Motor neuron (in vitro differentiated cells): ENCODE measurements around the gene COPS6. TPM values are rescaled to one million over a fixed set of nuclear protein-coding genes. Genes with fewer than 3 reads are reported as not detected.
"Not testable (repeated sequence)": the region's sequence is repeated elsewhere in the genome, so short reads cannot be mapped to it uniquely, and the experiment has no call there.

Source experiments
- ATAC-seq, 8 experiments: fragments of 200-7000 bp; cut with Tn5 transposase; replicated peaks in 6 of 8; 2 replicates each; pipeline ENCODE4 v1.8.0; 2021; ENCODE audit warnings: mild to moderate bottlenecking in 8 of 8, moderate library complexity in 8 of 8
- H3K27ac ChIP-seq, 2 donors: fragments of 250-450 bp; sonication (Bioruptor Pico); 2 replicates each; pipeline ENCODE4 v1.9.0; 2021; ENCODE audit warnings: antibody characterized with exemption in 2 of 2, mild to moderate bottlenecking in 2 of 2, moderate library complexity in 1 of 2
- H3K4me1 ChIP-seq, 2 donors: fragments of 250-450 bp; sonication (Bioruptor Pico); replicated peaks in 1 of 2; 2 replicates each; pipeline ENCODE4 v1.6.1; 2021; ENCODE audit warnings: antibody characterized with exemption in 2 of 2, mild to moderate bottlenecking in 2 of 2, moderate library complexity in 1 of 2
- H3K4me3 ChIP-seq, 5 donors: fragments of 250-450 bp; sonication (Bioruptor Pico); 2 replicates each; pipeline ENCODE4 v1.9.0; 2021; ENCODE audit warnings: antibody characterized with exemption in 5 of 5, mild to moderate bottlenecking in 5 of 5, moderate library complexity in 4 of 5
- WGBS, 10 experiments: fragments of 450-650 bp; shearing (Covaris generic); methylation state at CpG; one replicate each; pipeline ENCODE4 v1.0.0; 2022; 5-methylcytosine and 5-hydroxymethylcytosine counted together
- in situ Hi-C, 9 experiments: fragments of 400-800 bp; cut with MboI; loops; one replicate each; pipeline ENCODE4 v1.15.0; 2021; ENCODE audit warnings: low sequenced_read_pairs in 9 of 9, low pct_unique_long_range_greater_than_20kb in 2 of 9; ENCODE audit not compliant: unreplicated experiment in 9 of 9
- total RNA-seq, 8 experiments: library from RNA; unstranded; fragments of 300-600 nt; gene quantifications; 2 replicates each; pipeline versions ENCODE4 v1.2.3 to v1.2.4, GENCODE V29; 2022

COPS6 gene
- total RNA-seq, 8 experiments from 2014 or later, result 36.8 to 128 (median 72.2) TPM

GRCh38 chr7:100126931-100127865 is 38.4 kb downstream of the COPS6 start, which contains the start of gene MBLAC1:
Gene MBLAC1, plus strand, starts transcription at chr7:100126967. Its CDS starts 429 bp downstream, at chr7:100127396.
- in situ Hi-C loops, result no loop called here
- 0 to 10% methylated on average over 1 to 2 of the region's 85 CpGs; no CpG with 5 or more reads in 8 of the 10 experiments for WGBS, 10 experiments
- peaks cover 7 to 12% of the 10 kb centered on the region in 2 donors for H3K4me1 ChIP-seq
- peak; percentile 78 to 85 (median 81) for ATAC-seq
- peak within 1 kb of the TSS; percentile 41 to 66 (median 53) for H3K4me3 ChIP-seq
- H3K27ac ChIP-seq, result peak within 1 kb of the TSS; percentile 82 to 93

DNA sequence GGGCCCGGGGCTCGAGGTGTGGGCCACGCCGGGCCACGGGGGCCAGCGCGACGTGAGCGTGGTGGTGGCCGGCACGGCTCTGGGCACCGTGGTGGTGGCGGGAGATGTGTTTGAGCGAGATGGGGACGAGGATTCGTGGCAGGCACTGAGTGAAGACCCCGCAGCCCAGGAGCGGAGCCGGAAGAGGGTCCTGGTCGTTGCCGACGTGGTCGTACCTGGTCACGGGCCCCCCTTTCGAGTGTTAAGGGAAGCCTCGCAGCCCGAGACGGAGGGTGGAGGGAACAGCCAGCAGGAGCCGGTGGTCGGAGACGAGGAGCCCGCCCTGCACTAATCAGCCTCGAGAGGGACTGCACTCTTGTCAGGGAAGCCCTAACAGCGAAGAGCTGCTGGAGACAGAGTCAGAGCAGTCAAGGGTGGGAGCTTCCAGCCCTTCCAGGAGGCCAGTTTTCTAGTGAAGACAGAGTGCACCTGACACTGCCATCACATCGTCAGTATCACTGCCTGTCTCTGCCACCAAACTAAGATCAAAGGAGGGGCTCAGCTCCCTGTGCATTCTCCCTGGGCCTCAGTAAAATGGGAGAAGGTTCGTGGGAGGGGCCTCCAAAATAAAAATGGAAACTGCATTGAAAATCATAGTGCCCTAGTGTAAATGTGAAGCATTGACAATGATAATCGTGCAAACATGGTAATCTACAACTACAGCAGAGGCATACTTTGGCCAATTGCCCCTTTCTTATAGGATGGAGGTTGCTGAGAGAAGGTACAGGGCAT is 39.3 kb downstream of the COPS6 start:
- Histone ChIP-seq H3K4me3 (peak overlapping the region; percentile 41 to 66 (median 53)), H3K27ac (peak overlapping the region; percentile 82 to 93), H3K4me1 (peaks cover 9 to 15% of the 10 kb centered on the region in 2 donors)
- 0 to 60% (median 19%) methylated on average over 1 to 5 of the region's 37 CpGs; no CpG with 5 or more reads in 2 of the 10 experiments for WGBS, 10 experiments
- in situ Hi-C loops, result no loop called here
- peak in 6 of 8 experiments; percentile 8 to 39 (median 30) for ATAC-seq

DNA sequence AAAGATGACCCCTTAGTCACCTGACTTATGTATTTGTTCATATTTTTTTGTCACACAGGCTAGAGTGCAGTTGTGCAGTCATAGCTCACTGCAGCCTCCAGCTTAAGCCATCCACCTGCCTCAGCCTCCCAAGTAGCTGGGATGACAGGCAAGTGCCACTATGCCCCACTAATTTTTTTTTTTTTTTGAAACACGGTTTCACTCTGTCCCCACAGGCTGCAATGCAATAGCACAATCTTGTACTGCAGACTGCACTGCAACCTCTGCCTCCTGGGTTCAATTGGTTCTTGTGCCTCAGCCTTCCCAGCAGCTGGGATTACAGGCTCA is 39.8 kb downstream of the COPS6 start:
- H3K4me3 ChIP-seq, result peak overlapping the region; percentile 41 to 66 (median 53)
- WGBS, 10 experiments, result 40 to 100% (median 80%) methylated on average over 1 of the region's 1 CpG; no CpG with 5 or more reads in 5 of the 10 experiments
- in situ Hi-C loops, result no loop called here
- no peak for ATAC-seq
- peaks cover 9 to 15% of the 10 kb centered on the region in 2 donors for H3K4me1 ChIP-seq
- no peak overlapping the region for H3K27ac ChIP-seq

GRCh38 chr7:100130220-100130607 is 41.4 kb downstream of the COPS6 start:
- ATAC-seq, in situ Hi-C loops, H3K4me3 ChIP-seq, H3K27ac ChIP-seq: not testable (repeated sequence)
- H3K4me1 ChIP-seq, result peaks cover 9 to 15% of the 10 kb centered on the region in 2 donors
- 100% methylated on average over 1 of the region's 1 CpG; no CpG with 5 or more reads in 6 of the 10 experiments for WGBS, 10 experiments

GRCh38 chr7:100130608-100131453 is 42.1 kb downstream of the COPS6 start:
- Histone ChIP-seq H3K4me3 (peak overlapping the region in 1 of 5 donors; percentile 7), H3K4me1 (peaks cover 9 to 15% of the 10 kb centered on the region in 2 donors), H3K27ac (no peak overlapping the region)
- WGBS, 10 experiments, result 7 to 19% (median 13%) methylated on average over 6 to 21 of the region's 24 CpGs; no CpG with 5 or more reads in 2 of the 10 experiments
- peak in 2 of 8 experiments; percentile 4 to 7 for ATAC-seq
- in situ Hi-C loops, result no loop called here

DNA sequence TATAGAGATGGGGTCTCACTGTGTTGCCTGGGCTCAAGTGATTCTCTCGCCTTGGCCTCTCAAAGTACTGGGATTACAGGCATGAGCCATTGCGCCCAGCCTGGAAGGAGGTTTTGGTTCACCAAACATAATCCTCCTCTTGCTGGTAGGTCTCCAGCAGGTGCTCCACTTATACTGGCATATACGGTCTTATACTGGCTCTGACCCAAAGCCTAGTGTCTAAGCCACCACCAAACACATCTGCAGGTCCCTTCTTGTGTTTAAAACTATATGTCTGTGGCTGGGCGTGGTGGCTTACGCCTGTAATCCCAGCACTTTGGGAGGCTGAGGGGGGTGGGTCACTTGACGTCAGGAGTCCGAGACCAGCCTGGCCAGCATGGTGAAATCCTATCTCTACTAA is 43.4 kb downstream of the COPS6 start:
- Histone ChIP-seq H3K27ac (no peak overlapping the region), H3K4me1 (peaks cover 9 to 12% of the 10 kb centered on the region in 2 donors), H3K4me3 (no peak overlapping the region)
- WGBS, 10 experiments, result 0 to 93% (median 47%) methylated on average over 1 to 6 of the region's 7 CpGs; no CpG with 5 or more reads in 2 of the 10 experiments
- in situ Hi-C loops, result no loop called here
- ATAC-seq, result no peak

DNA sequence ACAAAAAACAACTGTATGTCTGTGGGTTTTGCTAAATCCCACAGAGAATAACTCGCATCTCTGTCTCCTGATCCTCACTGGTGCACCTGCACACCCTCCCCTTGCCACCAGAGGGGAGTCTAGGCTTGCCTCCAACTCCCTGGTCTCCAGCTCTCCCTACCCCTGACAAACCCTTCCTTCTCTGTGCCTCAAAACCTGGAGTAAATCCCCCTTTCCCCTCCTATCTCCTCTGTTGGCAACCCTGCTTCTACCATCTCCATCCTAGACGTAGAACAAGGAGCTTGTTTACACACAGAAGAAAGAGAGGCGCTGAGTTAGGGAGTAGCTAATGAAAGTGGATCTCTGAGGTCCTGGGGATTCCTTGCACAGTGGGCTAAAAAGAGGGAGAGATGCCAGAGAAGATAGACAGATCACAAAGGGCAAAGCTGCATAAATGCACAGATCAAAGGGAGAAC is 44.0 kb downstream of the COPS6 start:
- Histone ChIP-seq H3K4me1 (peaks cover 9 to 12% of the 10 kb centered on the region in 2 donors), H3K4me3 (no peak overlapping the region), H3K27ac (no peak overlapping the region)
- peak; percentile 56 to 88 (median 72) for ATAC-seq
- 4 to 39% (median 22%) methylated on average over 2 to 3 of the region's 3 CpGs; no CpG with 5 or more reads in 4 of the 10 experiments for WGBS, 10 experiments
- in situ Hi-C loops, result no loop called here

DNA sequence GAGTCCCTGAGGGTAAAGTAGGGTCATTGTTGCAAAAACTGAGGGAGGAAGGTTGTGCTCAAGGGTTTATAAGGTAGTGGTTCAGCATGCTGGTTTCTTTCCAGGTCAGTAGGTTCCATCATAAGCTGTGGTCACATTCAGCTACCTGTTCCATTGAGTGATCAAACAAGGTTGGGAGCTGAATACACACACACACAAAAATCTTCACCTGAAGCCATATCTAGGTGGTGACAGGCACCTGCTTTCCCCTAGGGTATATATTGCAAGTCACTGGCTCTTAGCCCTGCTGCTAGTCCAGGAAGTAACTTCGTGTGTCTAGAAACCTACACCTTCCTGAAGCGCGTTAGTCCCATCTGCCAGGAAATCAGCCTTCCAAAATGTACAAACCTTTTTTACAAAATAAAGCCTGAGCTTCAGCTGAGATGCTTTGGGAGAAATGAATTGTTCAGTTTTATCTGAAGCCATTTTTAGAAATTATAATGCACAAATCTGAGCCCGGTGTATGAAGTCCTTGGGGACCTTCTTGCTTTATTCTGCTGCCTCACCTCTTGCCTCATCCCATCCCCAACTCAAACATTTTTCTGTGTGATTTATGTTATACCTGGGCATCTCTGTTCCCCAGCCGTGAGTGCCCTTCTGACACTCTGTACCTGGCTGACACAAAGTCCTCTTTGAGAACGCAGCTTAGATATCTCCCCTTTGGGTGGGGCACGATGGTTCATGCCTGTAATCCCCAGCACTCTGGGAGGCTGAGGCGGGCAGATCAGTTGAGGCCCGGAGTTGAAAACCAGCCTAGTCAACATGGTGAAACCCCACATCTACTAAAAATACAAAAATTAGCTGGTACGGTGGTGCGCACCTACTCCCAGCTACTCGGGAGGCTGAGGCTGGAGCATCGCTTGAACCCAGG is 49.3 kb downstream of the COPS6 start:
- 68 to 90% (median 83%) methylated on average over 2 to 9 of the region's 13 CpGs for whole genome bisulfite sequencing, 10 experiments
- in situ Hi-C loops, result no loop called here
- no peak overlapping the region for H3K27ac ChIP-seq
- no peaks in the 10 kb centered on the region for H3K4me1 ChIP-seq
- H3K4me3 ChIP-seq, result no peak overlapping the region
- no peak for ATAC-seq

DNA sequence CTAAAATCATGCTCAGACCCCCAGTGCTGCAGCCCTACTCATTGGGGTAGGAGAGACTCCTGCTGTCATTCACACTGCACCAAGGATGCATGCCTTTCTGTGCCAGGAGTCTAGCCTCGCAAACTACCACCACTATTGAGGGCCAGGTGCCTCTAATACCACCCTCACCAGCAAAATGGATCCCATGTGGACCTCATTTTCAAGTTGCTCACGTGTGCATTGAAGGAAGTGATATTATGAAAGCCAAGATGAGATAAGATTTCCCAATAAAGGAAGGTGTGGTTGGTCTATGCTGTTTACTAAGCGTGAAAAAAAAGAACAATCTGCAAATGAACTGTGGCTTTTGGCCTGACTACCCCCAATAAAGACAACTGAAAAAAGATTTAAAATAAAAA is 52.8 kb downstream of the COPS6 start:
- 0 to 100% (median 76%) methylated on average over 1 to 3 of the region's 3 CpGs; no CpG with 5 or more reads in 2 of the 10 experiments for WGBS, 10 experiments
- H3K27ac ChIP-seq, result no peak overlapping the region
- H3K4me1 ChIP-seq, result no peaks in the 10 kb centered on the region
- ATAC-seq, result no peak
- H3K4me3 ChIP-seq, result no peak overlapping the region
- in situ Hi-C loops, result loop anchor here in 1 of 9 experiments (10.0 kb wide), 1 partner anchor 73 kb away; the partner anchor contains the start of gene PVRIG
